NCI-H345 treated with DMSO at 0.1 percent for 48 hours (cell line): Measurements from ENCODE around the gene EIF5A.

Source experiments
- DNase-seq: peaks from one replicate; lab custom pipeline; 2025; ENCODE audit not compliant: unreplicated experiment; lab: John Stamatoyannopoulos, UW

Gene EIF5A

DNA sequence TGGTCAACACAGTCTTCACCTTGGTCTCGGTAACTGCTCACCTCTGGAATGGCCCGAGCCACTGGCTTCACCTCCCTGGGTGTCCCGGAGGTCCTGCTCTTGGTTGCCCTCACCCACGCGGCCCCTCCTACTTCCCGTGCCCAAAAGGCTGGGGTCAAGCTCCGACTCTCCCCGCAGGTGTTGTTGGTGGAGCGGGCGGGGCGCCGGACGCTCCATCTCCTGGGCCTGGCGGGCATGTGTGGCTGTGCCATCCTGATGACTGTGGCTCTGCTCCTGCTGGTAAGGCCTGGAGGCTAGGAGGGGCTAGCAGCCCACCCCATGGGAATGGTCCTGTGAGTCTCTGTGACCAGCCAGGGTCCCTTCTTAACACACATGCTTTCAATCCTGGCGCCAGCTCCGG, 22.5 kb upstream of the EIF5A start:
- DNase-seq: no peak

DNA sequence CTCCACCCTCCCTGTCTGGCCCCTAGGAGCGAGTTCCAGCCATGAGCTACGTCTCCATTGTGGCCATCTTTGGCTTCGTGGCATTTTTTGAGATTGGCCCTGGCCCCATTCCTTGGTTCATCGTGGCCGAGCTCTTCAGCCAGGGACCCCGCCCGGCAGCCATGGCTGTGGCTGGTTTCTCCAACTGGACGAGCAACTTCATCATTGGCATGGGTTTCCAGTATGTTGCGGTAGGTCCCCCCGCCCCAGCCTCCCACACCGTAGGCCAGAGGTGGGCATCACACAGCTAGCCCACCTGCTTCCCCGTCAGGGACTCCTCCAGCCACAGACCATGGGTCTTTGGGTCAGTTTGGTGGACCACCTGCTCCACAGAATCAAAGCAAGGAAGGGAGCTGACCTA, 21.7 kb upstream of the EIF5A start:
- no peak for DNase-seq

DNA sequence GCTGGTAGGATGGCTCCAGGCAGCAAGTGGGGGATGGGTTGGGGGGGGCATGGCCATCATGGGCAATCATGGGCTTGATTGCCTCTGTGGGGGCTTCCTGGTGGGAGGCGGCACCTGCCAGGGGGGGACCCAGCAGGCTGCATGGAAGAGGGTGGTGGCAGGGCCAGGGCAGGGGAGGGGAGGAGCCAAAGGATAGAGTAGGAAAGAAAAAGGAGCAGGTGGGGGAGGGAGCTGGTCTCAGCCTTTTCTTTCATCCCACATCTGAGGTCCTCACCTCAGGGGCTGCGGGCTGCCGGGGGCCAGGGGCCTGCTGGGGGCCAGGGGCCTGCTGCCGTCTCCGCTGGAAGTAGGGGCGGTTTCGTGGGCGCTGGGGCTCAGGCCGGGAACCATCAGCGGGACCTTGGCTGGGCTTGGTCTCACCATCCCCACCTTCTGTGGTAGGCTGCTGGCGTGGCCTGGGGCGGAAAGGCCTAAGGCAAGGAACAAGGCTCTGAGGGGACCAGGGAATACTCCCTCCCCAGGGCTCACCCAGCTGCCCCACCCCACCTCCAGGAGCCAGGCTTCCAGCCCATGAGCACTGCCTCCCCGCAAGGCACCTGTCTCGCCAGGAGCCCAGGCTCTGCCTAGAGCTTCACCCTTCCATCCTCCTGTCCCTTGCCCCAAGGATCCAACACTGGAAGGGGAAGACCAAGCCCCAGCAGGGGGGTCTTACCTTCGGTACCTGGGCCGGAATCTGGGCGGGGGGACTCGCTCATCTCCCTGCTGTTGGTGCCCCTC, 18.0 kb upstream of the EIF5A start:
- DNase-seq: no peak

DNA sequence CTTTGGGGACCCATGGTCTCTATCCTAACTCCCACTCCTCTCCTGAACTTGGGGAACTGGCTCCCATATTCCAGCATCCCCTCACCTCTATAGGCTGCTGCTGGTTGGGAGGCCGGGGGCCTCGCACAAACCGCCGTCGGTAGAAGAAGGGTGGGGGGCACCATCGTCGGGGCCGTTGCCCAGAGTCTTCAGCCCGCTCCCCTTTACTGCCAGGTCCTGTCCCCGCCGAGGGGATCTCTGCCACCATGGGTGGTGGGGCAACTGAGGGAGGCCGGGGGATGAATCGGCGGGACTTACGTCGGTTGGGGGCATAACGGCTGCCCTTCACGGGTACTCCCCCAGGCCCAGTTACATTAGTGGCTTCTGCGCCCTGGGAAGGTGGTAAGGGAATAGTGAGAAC, 17.3 kb upstream of the EIF5A start:
- no peak for DNase-seq

DNA sequence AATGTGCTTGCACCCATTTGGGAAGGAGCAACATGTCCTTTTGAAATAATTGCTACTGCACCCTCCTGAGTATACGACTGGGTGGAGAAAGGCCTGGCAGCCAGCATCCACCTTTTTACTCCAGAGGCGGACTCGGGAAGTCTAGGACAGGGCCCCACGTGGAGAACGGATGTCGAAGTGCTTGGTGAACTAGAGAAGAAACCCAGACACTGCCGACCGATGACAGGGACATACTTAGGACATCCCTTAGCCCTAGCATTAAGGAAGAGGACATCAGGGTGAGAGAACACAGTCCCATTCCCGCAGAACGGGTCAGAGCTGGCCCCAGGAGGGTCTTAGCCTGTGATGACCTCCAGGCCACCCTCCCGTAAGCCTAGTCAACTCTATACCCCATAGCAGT, 16.7 kb upstream of the EIF5A start:
- no peak for DNase-seq

DNA sequence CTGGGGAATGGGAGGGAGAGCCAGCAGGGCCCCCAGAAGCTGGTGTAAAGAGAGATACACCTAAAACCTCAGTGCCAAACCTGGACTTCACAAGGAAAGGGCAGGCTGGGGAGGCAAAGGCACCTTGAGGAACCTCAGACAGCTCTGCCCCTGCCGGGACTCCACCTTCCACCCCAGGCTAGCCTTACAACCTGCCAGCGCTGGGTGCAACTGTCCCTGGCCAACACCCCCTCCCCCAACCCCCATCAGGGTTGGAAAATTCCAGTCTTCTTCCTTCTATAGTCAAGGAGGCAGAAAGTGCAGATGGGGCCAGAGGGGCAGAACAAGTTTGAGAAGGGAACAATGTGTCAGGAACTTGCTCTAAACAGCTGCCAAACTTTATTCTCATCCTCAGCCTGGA, 15.2 kb upstream of the EIF5A start:
- DNase-seq: no peak

DNA sequence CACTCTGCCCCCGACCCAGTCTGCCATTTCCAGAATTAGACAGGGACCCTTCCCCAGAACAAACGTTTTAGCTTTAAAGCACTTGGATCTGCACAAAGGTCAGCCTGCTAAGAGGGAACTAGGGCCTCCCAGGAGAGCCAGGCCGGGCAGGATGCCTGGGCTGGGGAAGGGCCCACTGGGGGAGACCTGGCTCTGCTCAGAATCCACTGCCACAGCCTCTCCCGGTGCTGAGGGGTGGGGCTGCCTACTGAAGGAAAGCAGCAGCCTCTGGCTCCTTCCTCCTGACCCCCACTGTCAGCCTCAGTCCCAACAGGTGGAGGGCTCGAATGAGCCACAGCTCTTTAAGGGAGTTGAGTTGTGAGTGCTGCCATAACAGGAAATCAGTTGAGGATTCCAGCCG, 14.7 kb upstream of the EIF5A start:
- DNase-seq: no peak

DNA sequence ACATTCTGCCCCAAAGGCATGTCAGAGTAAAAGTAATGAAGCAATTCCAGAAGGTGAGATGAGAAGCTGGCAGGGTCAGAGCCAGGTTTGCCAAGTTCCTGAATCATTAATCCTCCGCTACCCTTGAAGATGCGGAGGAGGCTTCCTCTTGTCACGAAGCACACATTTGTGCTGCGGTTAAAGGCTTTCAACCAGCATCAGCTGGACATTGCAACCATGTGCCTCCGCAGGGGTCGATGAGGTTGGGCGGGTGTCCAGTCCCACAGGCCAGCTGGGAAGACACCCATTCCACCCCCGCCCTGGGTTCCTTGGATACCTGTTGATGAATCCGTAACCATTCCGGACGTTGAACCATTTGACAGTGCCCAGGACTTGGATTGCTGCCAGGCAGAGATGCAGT, 14.3 kb upstream of the EIF5A start:
- DNase-seq: no peak

DNA sequence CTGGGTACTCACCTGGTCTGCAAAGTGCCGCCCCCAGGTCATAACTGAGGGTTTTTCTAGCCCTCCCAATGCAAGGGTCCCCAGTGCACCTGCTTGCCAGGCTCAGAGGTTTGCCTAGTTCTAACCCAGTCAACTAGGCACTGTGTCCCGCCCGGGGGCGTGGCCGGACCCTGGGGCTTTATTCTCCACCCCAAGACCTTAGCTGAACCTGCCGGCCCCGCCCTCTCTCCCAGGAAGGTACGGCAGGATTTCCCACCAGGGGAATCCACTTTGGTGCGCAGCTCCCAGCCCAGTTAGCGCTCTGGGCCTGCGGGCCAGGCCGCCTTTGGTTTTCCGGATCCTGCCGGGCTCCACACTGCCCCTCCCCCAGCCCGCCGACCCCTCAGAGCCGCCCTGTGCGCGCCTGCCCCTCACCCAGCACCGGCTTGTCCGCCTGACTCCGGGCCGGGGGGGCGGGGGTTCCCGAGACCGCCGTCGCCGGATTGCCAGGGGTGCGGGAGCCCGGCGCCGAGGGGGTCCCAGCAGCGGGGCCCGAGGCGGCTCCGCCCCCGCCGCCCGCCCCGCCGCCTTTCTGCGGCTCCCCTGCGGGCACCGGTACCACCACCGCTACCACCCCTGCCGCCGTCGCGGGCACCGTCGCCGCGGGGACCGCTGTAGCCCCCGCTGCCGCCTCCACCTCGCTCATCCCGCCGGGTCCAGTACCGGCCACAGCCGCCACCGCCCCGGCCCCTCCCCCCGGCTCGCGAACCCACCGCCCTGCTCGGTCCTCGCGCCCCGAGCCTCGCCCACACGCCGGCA, 13.4 kb upstream of the EIF5A start:
- no peak for DNase-seq

DNA sequence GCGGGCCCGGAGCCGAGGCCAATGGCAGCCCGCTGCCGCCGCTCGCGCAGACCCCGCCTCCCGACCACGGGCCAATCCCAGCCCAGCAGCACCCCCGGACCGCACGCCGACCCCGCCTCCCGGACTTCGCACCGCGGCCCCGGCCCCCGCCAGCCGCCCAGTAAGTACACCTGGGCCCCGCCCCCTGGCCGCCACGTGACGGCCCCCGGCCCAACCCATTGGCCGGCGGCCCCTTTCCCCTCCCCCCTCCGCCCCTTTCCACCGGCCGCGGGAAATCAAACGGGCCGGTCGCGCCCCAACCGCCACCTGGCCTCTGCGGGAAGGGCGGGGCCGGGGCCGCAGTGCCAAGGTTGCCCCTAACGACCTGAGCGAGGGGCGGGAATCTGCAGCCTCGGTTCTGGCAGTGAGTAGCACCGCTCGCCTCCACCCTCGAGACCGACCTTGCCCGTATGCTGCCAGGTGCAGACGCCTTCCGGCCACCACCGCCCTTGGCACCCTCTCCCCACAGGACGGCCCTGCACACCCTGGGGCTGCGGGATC, 12.7 kb upstream of the EIF5A start, which contains the start of gene YBX2:
Gene YBX2, minus strand, starts transcription at position 26 of the 540 bp plus-strand sequence. CDS start 139 bp downstream, outside the sequence.
- peak; percentile 61 for DNase-seq

DNA sequence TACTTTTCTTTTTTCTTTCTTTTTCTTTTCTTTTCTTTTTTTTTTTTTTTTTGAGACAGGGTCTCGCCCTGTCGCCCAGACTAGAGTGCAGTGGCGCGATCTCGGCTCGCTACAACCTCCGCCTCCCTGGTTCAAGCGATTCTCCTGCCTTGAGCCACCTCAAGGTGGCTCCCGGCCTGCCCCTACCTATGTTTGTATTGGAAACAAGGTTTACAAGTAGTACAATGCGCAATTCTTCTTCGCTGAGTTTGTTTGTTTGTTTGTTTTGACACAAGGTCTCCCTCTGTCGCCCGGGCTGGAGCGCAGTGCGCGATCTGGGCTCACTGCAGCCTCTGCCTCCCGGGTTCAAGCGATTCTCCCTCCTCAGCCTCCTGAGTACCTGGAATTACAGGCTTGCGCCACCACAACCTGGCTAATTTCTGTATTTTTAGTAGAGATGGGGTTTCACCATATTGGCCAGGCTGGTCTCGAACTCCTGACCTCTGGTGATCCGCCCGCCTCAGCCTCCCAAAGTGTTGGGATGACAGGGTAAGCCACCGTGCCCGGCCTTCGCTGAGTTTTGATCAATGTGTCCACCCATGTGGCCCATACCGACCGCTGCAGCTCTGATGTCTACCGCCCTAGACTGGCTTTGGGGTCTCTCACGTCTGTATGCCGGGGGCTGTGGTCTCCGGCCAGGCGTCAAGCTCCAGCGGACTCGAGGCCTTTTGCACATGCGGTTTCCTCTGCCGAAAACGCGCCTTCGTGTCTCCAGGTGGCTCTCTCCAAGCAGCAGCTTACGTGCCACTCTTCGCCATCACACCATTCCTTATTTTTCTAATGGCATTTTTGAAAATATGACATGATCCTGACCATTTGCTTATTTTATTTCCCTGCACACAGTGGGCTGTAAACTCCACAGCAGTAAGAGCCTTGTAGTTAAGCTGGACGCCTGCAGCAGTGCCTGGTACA, 11.9 kb upstream of the EIF5A start:
- no peak for DNase-seq

DNA sequence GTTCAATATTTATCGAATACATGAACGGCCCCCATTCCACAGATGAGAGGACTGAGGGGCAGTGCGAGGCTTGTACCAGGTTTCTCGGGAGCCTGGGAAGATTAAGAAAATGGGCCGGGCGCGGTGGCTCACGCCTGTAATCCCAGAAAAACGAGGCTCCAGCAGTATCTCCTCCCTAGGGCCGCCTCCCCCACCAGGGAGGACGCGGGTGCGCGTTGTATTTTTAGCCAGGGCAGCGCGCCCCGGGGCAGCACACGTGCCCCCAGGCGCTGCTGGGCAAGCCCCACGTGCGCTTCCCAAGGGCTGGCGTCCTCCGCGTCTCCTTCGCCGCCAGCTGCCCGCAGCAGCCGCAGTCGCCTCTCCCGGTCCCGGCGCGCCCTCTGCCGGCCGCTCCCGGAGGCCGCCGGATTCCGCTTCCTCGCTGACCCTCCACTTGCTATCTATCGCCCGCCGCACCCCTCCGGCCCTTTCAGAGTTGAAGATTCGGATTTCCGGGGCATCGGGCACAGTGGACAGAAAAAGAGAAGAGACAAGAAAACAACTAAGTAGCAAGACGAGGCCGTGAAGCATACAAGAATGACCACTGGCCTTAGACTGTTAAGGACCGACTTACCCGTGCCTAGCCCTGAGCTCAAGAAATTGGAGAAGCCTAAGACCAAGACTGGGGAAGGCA, 11.1 kb upstream of the EIF5A start:
- DNase-seq: peak; percentile 27

DNA sequence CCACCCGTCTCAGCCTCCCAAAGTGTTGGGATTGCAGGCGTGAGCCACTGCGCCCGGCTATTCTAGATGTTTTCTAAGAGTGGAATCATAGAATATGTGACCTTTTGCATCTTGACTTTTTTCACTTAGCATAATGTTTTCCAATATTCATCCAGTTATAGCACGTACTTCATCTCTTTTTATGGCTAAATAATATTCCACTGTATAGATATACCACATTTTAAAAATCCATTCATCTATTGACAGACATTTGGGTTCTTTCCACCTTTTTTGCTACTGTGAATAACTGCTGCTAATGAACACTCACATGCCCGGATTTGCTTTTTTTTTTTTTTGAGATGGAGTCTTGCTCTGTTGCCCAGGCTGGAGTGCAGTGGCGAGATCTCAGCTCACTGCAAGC, 3.2 kb upstream of the EIF5A start:
- no peak for DNase-seq

DNA sequence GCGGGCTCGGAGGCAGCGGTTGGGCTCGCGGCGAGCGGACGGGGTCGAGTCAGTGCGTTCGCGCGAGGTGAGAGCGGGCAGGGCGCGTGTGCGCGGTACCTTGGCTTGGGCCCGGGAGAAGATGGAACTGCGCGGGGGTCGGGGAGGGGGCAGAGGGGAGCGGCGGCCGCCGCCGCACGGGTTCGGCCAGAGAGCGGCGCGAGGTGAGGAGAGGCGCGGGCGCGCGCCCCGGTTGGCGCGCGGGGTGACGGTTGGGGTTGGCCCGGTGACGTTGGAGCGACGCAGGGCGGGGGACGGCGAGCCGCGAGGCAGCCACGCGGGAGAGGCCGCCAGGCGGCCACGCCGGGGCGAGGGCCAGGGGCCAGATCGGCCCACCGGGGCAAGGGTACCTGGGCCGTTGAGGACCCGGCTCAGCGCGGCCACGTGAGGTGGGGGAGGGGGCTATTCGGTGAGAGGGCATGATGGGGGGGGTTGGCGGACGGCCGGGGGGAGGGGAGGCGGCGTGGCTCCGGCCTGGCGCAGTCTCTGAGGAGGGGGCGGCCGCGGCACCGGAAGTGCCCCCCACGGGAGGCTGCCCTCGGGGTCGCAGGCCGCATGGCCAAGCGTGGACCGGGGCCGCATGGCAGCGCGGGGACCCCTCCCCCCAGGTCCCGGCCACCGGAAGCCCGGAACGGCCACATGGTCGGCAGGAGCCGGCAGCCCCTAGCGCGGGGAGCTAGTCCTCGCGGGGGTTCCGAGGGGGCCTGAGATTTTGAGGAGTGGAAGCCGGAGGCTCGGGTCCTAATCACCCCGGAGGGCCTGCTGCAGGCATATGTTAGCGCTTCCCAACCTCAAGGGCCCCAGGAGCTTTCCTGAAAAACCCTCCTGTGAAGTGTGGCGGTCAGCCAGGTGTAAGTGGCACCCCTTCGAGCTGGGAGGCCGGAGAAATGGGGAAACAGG, 527 bp downstream of the EIF5A start:
- DNase-seq: no peak

DNA sequence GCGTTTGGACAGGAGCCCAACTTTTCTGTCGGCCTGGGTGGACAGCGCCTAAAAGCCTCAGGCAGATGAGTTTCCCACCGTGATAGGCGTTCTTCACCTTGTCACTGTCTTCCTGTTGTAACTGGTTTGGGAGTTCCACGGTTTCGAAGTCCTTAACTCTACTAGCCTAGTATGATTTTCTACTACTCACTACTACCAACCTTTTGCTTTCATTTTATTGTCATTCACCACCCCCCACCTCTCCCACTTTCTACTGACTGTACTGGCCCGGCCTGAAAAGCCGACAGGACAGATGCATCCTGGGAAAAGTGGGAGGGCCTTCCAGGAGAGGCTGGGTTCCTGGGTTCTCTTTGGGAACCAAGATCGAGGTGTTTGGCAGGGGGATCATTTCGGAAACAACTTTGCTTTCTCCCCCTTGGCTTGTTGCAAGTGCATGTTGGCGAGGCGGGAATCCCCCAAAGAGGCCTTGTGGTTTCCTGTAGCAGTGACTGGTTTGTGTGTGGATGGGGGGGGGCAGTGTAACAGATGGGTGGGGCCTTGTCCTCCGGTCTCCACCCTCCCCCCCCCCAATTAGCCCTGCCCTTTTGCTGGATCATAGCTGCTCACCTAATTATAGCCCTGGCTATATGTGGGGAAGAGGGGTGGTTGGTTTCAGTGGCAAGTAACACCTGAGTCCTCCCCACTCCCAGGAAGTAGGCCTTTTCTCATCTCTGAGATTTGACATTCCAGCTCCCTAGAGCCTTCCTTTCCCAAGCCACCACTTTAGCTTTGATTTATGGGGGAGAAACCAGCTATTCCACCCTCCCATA, 1.4 kb downstream of the EIF5A start:
- DNase-seq: peak; percentile 39

DNA sequence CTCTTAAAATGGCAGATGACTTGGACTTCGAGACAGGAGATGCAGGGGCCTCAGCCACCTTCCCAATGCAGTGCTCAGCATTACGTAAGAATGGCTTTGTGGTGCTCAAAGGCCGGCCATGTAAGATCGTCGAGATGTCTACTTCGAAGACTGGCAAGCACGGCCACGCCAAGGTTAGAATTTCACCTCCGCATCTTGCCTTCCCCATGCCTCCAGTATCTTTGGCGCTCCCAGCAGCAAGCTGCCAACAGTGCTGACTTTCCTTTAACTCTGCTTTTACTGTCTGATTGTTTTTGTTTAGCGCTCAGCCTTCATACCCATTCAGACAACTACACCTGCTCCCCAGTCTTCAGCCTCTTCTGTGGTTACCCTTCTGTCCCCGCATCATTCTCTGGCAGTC, 2.2 kb downstream of the EIF5A start:
- DNase-seq: no peak

DNA sequence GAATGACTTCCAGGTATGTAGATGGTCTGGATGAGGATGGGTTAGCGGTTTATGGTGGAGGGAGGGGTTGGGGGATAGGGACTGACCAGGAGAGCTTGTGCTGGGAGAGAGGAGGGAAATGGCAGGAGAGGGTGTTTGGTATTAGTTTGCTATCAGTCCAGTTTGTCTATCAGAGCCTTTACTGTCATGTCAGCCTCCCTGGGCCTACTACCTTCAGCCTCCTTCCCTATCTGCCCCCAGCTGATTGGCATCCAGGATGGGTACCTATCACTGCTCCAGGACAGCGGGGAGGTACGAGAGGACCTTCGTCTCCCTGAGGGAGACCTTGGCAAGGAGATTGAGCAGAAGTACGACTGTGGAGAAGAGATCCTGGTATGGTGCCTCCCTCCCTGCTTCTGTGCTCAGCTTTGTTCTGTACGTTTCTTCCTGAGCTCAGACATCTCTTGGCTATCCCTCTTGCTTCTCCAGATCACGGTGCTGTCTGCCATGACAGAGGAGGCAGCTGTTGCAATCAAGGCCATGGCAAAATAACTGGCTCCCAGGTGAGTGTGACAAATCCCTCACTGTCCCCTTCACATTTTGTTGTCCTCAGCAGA, 3.8 kb downstream of the EIF5A start:
- no peak for DNase-seq

DNA sequence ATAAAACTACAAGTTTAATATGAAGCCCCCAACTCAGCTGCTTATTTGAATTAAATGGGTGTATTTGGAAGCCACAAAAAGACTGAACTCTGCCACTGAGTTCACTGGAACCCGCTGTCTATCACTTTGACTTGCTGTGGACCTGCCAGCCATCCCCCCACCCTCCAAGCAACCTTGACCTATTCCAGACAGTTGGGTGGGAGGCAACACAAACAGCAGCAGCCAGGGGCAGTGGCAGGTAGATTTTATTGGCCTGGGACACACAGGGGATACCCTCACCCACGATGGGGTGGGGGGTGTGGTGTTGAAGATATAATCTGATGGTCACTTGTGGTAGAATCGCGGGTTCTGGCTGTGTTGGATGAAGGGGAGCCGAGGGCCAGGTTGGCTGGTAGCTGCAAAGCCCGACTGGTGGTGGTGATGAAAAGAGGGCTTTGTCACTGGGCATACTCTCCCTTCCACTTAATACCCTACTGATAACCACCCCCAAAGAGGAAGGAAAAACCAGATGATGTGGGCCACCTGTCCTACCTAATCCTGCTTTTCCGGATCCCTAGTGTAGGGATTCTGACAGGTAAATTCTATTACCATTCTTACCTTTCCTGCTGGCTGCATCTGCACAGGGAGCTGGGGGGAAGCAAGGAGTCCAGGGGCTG, 5.1 kb downstream of the EIF5A start:
- no peak for DNase-seq
